GM19328 (cell line): ENCODE measurements around the gene MSH2.
A peak's percentile ranks its signal among the peaks of the same experiment; 100 is the strongest.

ENCODE experiments used
- ATAC-seq: cut with Tn5 transposase; IDR thresholded peaks from one replicate; pipeline ENCODE4 v1.9.1; 2021; ENCODE audit warnings: mild to moderate bottlenecking, moderate library complexity; ENCODE audit not compliant: unreplicated experiment

MSH2 gene

DNA sequence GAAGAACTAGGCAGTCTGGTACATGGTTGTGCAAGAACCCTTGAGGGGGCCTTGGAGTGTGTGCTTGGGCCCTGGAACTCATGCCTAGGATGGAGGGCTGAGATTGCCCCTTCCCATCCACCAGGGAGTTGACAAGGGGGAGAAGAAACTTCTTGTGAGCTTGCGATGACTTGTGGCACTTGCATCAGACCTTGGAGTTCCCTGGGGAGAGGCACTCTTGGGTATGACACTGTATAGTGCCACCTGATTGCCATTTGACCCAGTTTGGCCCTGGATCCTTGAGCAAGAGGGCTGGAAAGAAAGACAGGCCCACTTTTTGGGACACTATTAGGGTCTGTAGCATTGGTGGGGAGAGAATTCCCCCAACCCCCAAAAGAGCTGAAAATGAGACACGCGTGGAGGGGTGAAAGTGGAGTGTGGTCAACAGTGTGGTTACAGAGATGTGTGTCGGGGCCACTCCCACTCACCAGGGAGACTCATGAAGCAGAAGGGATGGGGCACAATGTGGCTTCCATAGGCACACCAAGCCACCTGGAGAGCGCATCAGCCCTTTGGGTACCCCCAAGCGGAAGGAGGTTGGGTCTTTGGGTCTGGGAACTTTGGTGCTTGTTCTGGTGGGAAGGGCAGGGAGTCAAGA lies 101.3 kb downstream of the MSH2 start:
- peak; percentile 36 for ATAC-seq

GRCh38 chr2:47506024-47506423 lies 103.1 kb downstream of the MSH2 start:
- ATAC-seq: no peak

DNA sequence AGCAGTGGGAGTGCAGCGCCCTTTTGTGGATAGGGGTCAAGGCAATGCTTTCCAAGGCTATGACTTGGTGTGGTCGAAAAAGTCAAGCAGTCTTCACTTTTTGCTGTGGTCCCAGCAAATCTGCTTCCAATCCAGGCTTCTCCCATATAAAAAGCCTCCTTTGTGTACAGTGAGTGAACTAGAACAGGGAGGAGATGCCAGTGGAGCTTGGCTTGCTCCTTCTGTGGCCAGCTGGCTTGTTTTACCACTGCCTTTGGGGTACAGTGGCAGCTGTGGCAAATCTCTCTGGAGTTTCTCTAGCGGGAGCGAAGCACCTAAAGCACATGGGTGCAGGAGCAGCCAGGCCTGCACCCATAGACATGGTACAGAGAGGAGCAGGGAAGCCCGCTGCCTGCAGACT lies 103.5 kb downstream of the MSH2 start:
- no peak for ATAC-seq

GRCh38 chr2:47508080-47508479 lies 105.1 kb downstream of the MSH2 start:
- ATAC-seq: no peak

DNA sequence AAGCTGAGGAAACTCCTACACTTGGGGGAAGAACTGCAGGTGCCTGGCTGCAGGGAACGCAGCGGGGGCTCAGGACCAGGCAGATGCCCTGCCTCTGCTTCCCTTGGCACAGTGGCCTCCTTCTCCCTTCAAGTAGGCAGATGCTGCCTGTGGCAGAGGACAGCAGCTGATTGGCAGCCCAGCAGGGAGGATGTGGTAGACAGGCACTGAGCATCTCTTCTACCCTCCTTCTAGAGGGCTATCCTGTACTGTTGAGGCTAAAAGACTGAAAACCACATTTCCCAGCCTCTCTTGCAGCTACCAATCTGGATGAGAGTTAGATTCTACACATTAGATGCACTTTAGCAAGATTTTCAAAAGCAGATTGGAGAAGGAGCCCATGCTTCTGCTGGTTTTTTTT lies 105.7 kb downstream of the MSH2 start:
- no peak for ATAC-seq

DNA sequence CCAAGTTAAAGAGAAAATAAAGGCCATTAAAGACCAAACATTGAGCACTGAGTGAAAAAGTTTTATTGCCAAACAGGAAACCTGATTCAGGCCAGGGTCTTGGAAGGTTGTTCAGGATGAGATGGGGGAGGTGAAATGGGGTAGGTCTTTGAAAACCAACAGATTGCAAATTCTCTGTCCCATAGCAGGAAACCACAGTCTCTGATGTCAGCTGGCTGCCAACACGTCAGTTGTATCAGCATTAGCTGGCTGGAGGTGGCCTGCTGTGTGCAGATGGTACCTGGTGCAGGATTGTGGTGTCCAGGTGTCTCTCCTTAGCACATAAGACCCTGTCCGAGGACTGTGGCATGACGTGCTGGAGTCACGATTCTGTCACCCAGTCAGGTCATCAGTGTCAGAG lies 106.3 kb downstream of the MSH2 start:
- no peak for ATAC-seq

DNA sequence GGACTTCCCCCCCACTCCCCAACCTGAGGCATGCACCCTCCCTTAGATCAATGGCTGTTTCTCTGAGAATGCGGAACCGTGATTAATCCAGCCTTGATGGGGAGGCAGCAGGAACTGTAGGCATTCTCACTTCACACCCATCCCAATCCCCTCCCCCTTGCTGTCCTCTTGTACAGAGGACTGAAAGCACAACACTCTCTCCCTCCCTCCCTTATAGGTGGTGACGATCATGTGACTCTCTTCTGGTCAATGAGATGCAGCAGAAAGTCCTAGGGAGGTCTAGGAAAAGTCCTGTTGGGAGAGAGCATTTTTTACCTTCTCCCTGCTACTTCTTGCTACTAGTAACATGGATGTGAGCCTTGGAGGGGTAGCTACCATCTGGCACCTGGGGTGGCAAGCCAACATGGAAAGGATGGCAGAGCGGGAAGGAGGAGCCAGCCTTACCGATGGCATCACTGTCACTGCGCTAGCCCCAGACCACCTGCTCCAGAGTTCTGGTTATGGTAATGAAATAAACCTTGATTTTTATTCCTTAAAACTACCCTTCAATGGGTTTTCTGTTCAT lies 106.9 kb downstream of the MSH2 start:
- no peak for ATAC-seq

- no peak for ATAC-seq
These were observed 107.8 kb downstream of the MSH2 start for GRCh38 chr2:47510745-47511144.

DNA sequence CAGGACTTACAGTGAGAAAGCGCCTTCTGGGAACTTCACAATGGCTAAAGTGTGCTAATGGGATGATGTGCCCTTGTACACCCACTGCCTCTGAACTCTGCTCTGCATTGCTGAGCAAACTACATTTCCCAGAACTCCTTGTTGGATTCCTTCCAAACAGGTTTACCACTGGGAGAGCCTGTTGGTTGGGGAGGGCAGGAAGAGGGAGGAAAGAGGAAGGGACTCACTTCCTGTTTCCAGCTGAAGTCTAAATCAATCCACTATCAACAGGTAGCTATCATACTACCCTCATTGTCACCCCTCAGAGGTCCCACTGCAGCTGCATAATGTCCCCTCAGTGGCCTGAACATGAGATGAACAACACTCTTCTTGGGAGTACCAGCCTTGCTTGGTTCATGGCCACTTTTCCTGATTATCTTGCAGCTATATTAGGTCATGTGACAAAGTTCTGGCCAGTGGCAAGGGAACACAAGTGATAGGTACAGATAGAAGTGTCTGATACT lies 109.7 kb downstream of the MSH2 start:
- ATAC-seq: no peak

GRCh38 chr2:47513981-47514520 lies 111.1 kb downstream of the MSH2 start:
- ATAC-seq: no peak

DNA sequence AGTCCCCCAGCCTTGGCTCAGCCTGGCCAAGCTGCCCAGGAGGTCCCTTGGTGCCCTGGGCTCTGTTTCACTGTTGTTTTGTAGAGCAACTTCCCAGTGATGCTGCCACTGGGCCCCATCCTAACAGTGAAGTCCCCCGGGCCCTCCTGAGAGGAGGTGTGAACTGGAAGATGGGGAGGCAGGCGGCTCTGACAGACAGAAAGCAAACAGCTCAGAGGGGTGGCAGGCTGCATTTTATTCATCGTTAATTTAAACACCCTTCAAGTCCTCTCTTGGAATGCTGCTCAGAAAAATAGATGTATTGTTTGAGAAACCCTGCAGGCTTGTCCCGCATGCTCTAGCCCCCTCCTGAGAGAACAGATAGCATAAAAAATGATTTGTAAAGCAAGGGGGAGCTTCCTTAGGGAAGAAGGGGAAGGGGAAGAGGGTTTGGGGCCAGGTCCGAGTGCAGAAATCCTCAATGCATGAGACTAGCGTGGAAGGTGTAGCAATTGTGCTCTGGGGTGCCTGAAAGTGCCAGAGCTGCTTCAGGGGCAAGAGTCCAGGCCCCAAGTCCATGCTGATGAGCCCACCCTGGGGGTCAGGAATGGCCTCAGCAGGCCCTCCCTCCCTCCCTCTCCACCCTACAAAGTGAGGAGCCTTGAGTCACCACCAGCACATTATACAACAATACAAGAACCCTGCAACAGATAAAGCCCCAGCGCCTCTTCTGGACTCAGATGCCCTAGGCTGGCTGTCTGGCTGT lies 113.6 kb downstream of the MSH2 start:
- no peak for ATAC-seq

- no peak for ATAC-seq
These were observed 115.7 kb downstream of the MSH2 start for GRCh38 chr2:47518497-47519146.

- ATAC-seq: no peak
These were observed 116.2 kb downstream of the MSH2 start for GRCh38 chr2:47519147-47519537.

DNA sequence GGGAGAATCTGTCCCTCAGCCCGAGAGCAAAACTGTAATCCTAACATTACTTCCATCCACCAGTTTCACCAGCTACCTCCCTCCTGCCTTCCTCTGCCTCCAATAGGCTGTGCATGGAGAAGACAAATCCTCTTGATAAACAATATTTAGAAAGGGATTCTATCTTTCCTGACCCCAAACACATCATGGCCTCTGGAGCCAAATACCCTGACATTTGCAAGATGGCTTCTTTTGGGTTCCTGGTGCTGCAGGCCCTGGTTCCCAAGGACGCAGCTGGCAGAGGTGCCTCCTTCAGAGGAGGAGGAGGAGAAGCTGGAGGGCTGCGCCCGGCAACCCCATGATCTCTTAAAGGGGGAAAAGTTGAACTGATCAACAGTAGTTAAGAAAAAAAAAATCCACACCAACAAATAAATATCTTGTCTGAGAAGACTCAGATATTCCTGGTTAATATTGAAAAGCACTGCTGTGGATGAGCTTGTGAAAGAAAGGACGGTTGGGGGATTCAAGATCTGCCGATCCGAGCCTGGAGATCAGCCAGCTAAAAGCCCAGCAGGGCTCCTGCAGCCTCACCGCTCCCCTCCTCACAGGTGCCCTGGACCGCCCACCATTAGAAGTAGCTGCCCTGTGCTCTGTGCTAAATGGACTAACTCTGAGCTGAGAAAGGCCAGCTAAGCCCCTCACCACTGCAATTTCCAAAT lies 116.8 kb downstream of the MSH2 start:
- no peak for ATAC-seq

GRCh38 chr2:47520302-47520630 lies 117.3 kb downstream of the MSH2 start:
- no peak for ATAC-seq

- peak; percentile 85 for ATAC-seq
These were observed 118.1 kb downstream of the MSH2 start for GRCh38 chr2:47520825-47521665.

- ATAC-seq: no peak
These were observed 118.8 kb downstream of the MSH2 start for GRCh38 chr2:47521666-47522285.

GRCh38 chr2:47525167-47525566 lies 122.2 kb downstream of the MSH2 start:
- no peak for ATAC-seq

GRCh38 chr2:47528455-47528854 lies 125.5 kb downstream of the MSH2 start:
- no peak for ATAC-seq

DNA sequence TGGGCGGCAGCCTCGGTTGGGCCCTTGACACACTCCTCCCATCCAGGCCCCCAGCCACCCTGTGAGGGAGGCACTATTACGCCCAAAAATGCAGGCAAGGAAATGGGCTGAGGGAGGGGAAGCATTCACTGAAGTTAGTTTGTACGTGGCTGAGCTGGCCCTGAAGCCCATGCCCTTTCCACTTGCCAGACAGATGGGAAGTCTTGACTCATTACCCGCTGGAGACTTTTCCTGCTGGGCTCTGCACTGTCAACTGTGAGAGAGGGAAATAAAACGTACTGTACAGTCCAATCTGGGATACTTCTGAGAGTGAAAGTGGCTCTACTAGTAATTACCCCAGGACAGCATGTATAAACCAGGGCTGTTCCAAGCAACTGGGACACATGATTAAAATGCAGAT lies 125.9 kb downstream of the MSH2 start:
- ATAC-seq: no peak
